H9 (cell line): ENCODE data around the gene CBLL1. TPM values are rescaled to one million over a fixed set of nuclear protein-coding genes. Genes with fewer than 3 reads are reported as not detected.

Experiments used
- DNase-seq: peaks from one replicate; pipeline ENCODE4 v3.0.0-alpha.2; 2017
- H2AFZ ChIP-seq: one replicate; pipeline ENCODE4 v1.6.1; 2013; ENCODE audit warnings: mild to moderate bottlenecking, low read length, control low read depth, moderate library complexity
- H2AK5ac ChIP-seq: 2 replicates; pipeline ENCODE4 v1.6.1; 2013; ENCODE audit warnings: low read length, control low read depth, mixed read lengths; ENCODE audit not compliant: insufficient read length
- H2BK120ac ChIP-seq: one replicate; pipeline ENCODE4 v1.6.1; 2013; ENCODE audit warnings: low read depth, mild to moderate bottlenecking, low read length, control low read depth, inconsistent platforms; ENCODE audit not compliant: poor library complexity, severe bottlenecking
- H2BK12ac ChIP-seq: 2 replicates; pipeline ENCODE4 v1.6.1; 2013; ENCODE audit warnings: low read length, control low read depth, mixed read lengths, low read depth; ENCODE audit not compliant: insufficient read length
- H2BK15ac ChIP-seq: 2 replicates; pipeline ENCODE4 v1.6.1; 2013; ENCODE audit warnings: low read depth, low read length, control low read depth
- H2BK20ac ChIP-seq: one replicate; pipeline ENCODE4 v1.6.1; 2013; ENCODE audit warnings: low read depth, mild to moderate bottlenecking, low read length, control low read depth, inconsistent platforms; ENCODE audit not compliant: poor library complexity, severe bottlenecking
- H2BK5ac ChIP-seq: 2 replicates; pipeline ENCODE4 v1.6.1; 2013; ENCODE audit warnings: low read length, control low read depth, mixed read lengths; ENCODE audit not compliant: insufficient read length
- H3K14ac ChIP-seq: 2 replicates; pipeline ENCODE4 v1.6.1; 2013; ENCODE audit warnings: low read length, control low read depth; ENCODE audit not compliant: insufficient read depth
- H3K18ac ChIP-seq: 2 replicates; pipeline ENCODE4 v1.6.1; 2013; ENCODE audit warnings: low read depth, mild to moderate bottlenecking, mixed read lengths, low read length, control low read depth; ENCODE audit not compliant: insufficient read length
- H3K23ac ChIP-seq: 2 replicates; pipeline ENCODE4 v1.6.1; 2013; ENCODE audit warnings: low read length, control low read depth, mixed read lengths, low read depth; ENCODE audit not compliant: insufficient read length
- H3K23me2 ChIP-seq: 2 replicates; pipeline ENCODE4 v1.6.1; 2013; ENCODE audit warnings: low read depth, mild to moderate bottlenecking, mixed read lengths, low read length, control low read depth; ENCODE audit not compliant: insufficient read length, poor library complexity, severe bottlenecking
- H3K27ac ChIP-seq: 2 replicates; pipeline ENCODE4 v1.5.1; 2013; ENCODE audit warnings: low read length, control low read depth, mixed read lengths, low read depth; ENCODE audit not compliant: insufficient read length
- H3K27me3 ChIP-seq: 2 replicates; pipeline ENCODE4 v1.6.1; 2013; ENCODE audit warnings: low read length, control low read depth, inconsistent platforms; ENCODE audit not compliant: insufficient read depth
- H3K4ac ChIP-seq: 2 replicates; pipeline ENCODE4 v1.6.1; 2013; ENCODE audit warnings: low read depth, mild to moderate bottlenecking, control low read depth, inconsistent platforms, low read length, moderate library complexity
- H3K4me1 ChIP-seq: 2 replicates; pipeline ENCODE4 v1.6.1; 2013; ENCODE audit warnings: low read length, control low read depth, inconsistent platforms; ENCODE audit not compliant: insufficient read depth
- H3K4me2 ChIP-seq: 2 replicates; pipeline ENCODE4 v1.6.1; 2013; ENCODE audit warnings: low read length, control low read depth, mixed read lengths; ENCODE audit not compliant: insufficient read length, insufficient read depth
- H3K56ac ChIP-seq: 2 replicates; pipeline ENCODE4 v1.6.1; 2013; ENCODE audit warnings: low read depth, mild to moderate bottlenecking, mixed read lengths, low read length, control low read depth; ENCODE audit not compliant: insufficient read length
- H3K79me1 ChIP-seq: 2 replicates; pipeline ENCODE4 v1.6.1; 2013; ENCODE audit warnings: low read depth, mild to moderate bottlenecking, moderate library complexity, low read length, control low read depth, inconsistent platforms; ENCODE audit not compliant: insufficient read depth, poor library complexity, severe bottlenecking
- H3K79me2 ChIP-seq: 2 replicates; pipeline ENCODE4 v1.6.1; 2013; ENCODE audit warnings: low read length, control low read depth, inconsistent platforms; ENCODE audit not compliant: insufficient read depth
- H3K9ac ChIP-seq: 2 replicates; pipeline ENCODE4 v1.6.1; 2013; ENCODE audit warnings: low read length, control low read depth, mixed read lengths; ENCODE audit not compliant: insufficient read length; ENCODE audit errors: extremely low read depth
- H3K9me3 ChIP-seq: one replicate; pipeline ENCODE4 v1.6.1; 2013; ENCODE audit warnings: low read depth, low read length, inconsistent platforms; ENCODE audit not compliant: control insufficient read depth
- H3T11ph ChIP-seq: one replicate; pipeline ENCODE4 v1.6.1; 2013; ENCODE audit warnings: mild to moderate bottlenecking, low read length, control low read depth, inconsistent platforms
- H4K20me1 ChIP-seq: one replicate; pipeline ENCODE4 v1.6.1; 2013; ENCODE audit not compliant: control insufficient read depth, insufficient read length, insufficient read depth
- H4K5ac ChIP-seq: 2 replicates; pipeline ENCODE4 v1.6.1; 2013; ENCODE audit warnings: low read depth, mild to moderate bottlenecking, mixed read lengths, low read length, control low read depth; ENCODE audit not compliant: insufficient read length
- H4K8ac ChIP-seq: replicated peaks from 2 replicates; pipeline ENCODE4 v1.6.1; 2013; ENCODE audit warnings: low read length, control low read depth, mixed read lengths, low read depth; ENCODE audit not compliant: insufficient read length
- H4K91ac ChIP-seq: 2 replicates; pipeline ENCODE4 v1.6.1; 2013; ENCODE audit warnings: low read depth, mild to moderate bottlenecking, moderate library complexity, mixed read lengths, low read length, control low read depth; ENCODE audit not compliant: insufficient read length
- H3K27ac Mint-ChIP-seq, 3 experiments: 2 replicates in 2 of 3; 3 replicates in 1 of 3; pipeline ENCODE4 v1.8.0; 2020 to 2021; ENCODE audit warnings: mixed read lengths in 3 of 3, mild to moderate bottlenecking in 1 of 3, moderate library complexity in 1 of 3
- H3K27me3 Mint-ChIP-seq: 2 replicates; pipeline ENCODE4 v1.8.0; 2021; ENCODE audit warnings: low read depth, mild to moderate bottlenecking, moderate library complexity, mixed read lengths
- H3K36me3 Mint-ChIP-seq, 3 experiments: 2 replicates in 2 of 3; 3 replicates in 1 of 3; pipeline ENCODE4 v1.8.0; 2020 to 2021; ENCODE audit warnings: low read depth in 3 of 3, mixed read lengths in 3 of 3; ENCODE audit not compliant: insufficient read depth in 1 of 3
- H3K4me1 Mint-ChIP-seq, 2 experiments: 2 replicates each; pipeline ENCODE4 v1.8.0; 2020; ENCODE audit warnings: mixed read lengths in 2 of 2
- H3K4me3 Mint-ChIP-seq, 2 experiments: 2 replicates in 1 of 2; 3 replicates in 1 of 2; pipeline ENCODE4 v1.8.0; 2020 to 2021; ENCODE audit warnings: mild to moderate bottlenecking in 2 of 2, mixed read lengths in 2 of 2, moderate library complexity in 1 of 2
- H3K9me3 Mint-ChIP-seq, 2 experiments: 2 replicates in 1 of 2; 3 replicates in 1 of 2; pipeline ENCODE4 v1.8.0; 2020; ENCODE audit warnings: mild to moderate bottlenecking in 2 of 2, mixed read lengths in 2 of 2, moderate library complexity in 1 of 2
- WGBS: extraction: QIAGEN DNeasy Blood & Tissue Kit; methylation state at CpG from one replicate; pipeline ENCODE4 v1.1.7; 2013; ENCODE audit warnings: missing lambda C conversion rate, low lambda C conversion rate, mixed read lengths; ENCODE audit not compliant: insufficient read length; ENCODE audit errors: extremely low coverage; 5-methylcytosine and 5-hydroxymethylcytosine counted together
- total RNA-seq: library from RNA; stranded (reverse); gene quantifications from 2 replicates; pipeline ENCODE4 v1.2.1, GENCODE V29; 2021
- TF ChIP-seq, protein P1 (sequence below): fragments of 200-600 bp; sonication (generic); conservative IDR thresholded peaks from 3 replicates; pipeline ENCODE4 v1.8.0; 2021; ENCODE audit warnings: antibody characterized with exemption, mild to moderate bottlenecking

Gene CBLL1
- total RNA-seq, 1 experiment from 2014 or later: 32.2 TPM

DNA sequence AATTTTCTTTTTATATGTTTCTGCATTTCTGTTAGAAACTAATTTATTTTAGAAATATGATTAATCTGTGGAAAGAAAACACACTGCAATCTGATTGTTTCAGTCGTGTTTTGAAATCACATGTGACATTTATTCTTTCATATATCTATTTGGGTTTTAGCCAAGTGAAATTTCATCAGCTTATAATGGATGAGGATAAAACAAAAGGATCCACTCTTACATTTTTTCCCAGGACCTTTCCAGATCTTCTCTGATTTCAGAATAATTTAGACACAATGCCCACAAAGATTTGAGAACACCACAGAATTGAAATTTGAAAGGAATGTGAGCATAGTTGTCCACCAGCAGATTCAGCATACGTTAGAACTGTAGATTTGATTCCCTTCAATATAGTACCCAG is 29.1 kb downstream of the CBLL1 start:
- Histone ChIP-seq H3K9ac (no peak overlapping the region), H3K79me1 (no peaks in the 10 kb centered on the region), H2BK12ac (no peak overlapping the region), H2BK15ac (no peak overlapping the region), H3K79me2 (no peaks in the 10 kb centered on the region), H4K8ac (no peak overlapping the region), H3K4me1 (no peaks in the 10 kb centered on the region), H3K9me3 (no peaks in the 10 kb centered on the region), H3K56ac (no peak overlapping the region), H3K23ac (no peak overlapping the region), H3K27ac (no peak overlapping the region), H3K14ac (no peak overlapping the region), H3K23me2 (no peaks in the 10 kb centered on the region), H2BK20ac (no peak overlapping the region), H3K27me3 (no peaks in the 10 kb centered on the region), H2AK5ac (no peak overlapping the region), H4K91ac (no peak overlapping the region), H2BK120ac (no peak overlapping the region), H4K5ac (no peak overlapping the region), H2BK5ac (no peak overlapping the region), H3K4me2 (no peak overlapping the region), H3T11ph (no peak overlapping the region), H2AFZ (no peak overlapping the region), H3K18ac (no peak overlapping the region), H4K20me1 (no peaks in the 10 kb centered on the region), H3K4ac (no peak overlapping the region)
- DNase-seq: no peak
- no peaks in the 10 kb centered on the region for H3K4me1 Mint-ChIP-seq
- H3K9me3 Mint-ChIP-seq: no peaks in the 10 kb centered on the region
- TF ChIP-seq, protein P1, sequence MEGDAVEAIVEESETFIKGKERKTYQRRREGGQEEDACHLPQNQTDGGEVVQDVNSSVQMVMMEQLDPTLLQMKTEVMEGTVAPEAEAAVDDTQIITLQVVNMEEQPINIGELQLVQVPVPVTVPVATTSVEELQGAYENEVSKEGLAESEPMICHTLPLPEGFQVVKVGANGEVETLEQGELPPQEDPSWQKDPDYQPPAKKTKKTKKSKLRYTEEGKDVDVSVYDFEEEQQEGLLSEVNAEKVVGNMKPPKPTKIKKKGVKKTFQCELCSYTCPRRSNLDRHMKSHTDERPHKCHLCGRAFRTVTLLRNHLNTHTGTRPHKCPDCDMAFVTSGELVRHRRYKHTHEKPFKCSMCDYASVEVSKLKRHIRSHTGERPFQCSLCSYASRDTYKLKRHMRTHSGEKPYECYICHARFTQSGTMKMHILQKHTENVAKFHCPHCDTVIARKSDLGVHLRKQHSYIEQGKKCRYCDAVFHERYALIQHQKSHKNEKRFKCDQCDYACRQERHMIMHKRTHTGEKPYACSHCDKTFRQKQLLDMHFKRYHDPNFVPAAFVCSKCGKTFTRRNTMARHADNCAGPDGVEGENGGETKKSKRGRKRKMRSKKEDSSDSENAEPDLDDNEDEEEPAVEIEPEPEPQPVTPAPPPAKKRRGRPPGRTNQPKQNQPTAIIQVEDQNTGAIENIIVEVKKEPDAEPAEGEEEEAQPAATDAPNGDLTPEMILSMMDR: no peak
- no peaks in the 10 kb centered on the region for H3K36me3 Mint-ChIP-seq
- H3K27ac Mint-ChIP-seq: no peak overlapping the region
- H3K4me3 Mint-ChIP-seq: no peak overlapping the region
- H3K27me3 Mint-ChIP-seq: peaks cover 7% of the 10 kb centered on the region
- no CpG with 5 or more reads among the region's 2 CpGs for WGBS
